HCT116 (cell line): ENCODE data around the gene ZNF469. TPM values are rescaled to one million over a fixed set of nuclear protein-coding genes. Genes with fewer than 3 reads are reported as not detected.

ENCODE experiments used
- ATAC-seq: fragments of 200-7000 bp; cut with Tn5 transposase; 2 replicates; pipeline ENCODE4 v1.9.1; 2020; ENCODE audit warnings: mild to moderate bottlenecking, moderate library complexity
- BruUV-seq: library from RNA; stranded (reverse); fragments of 400-500 nt; replicated peaks from 2 replicates; lab custom pipeline; 2021; lab: Mats Ljungman, UMichigan
- CTCF ChIA-PET: fragments of 300-600 bp; sonication (Branson Sonifier 250); formaldehyde crosslinking; loops from one replicate; lab custom pipeline; 2021; ENCODE audit warnings: antibody characterized with exemption; lab: Charles Lee
- POLR2A ChIA-PET: fragments of 300-600, 350-600 bp; sonication (Branson Sonifier 250); formaldehyde crosslinking; loops from one replicate; lab custom pipeline; 2021; ENCODE audit warnings: antibody characterized with exemption; lab: Charles Lee
- RAD21 ChIA-PET, 2 experiments: fragments of 300-600 bp; sonication (Branson Sonifier 250); formaldehyde crosslinking; loops; one replicate each; lab custom pipeline; 2023; ENCODE audit warnings: low total read pairs in 2 of 2; ENCODE audit not compliant: uncharacterized antibody in 2 of 2, unreplicated experiment in 2 of 2, low non-redundant PET in 1 of 2; lab: Charles Lee
- DNase-seq: peaks from one replicate; pipeline ENCODE4 v3.0.0-alpha.2; 2010; ENCODE audit warnings: low read depth, low spot score
- H2AFZ ChIP-seq: fragments of 200-600 bp; shearing (Covaris generic), sonication (generic); 2 replicates; pipeline ENCODE4 v1.6.1; 2017; ENCODE audit warnings: low read depth, mixed run types, mixed read lengths, antibody characterized with exemption, low read length; ENCODE audit not compliant: poor library complexity, severe bottlenecking
- H3K27ac ChIP-seq: 2 replicates; pipeline ENCODE4 v1.5.1; 2012; ENCODE audit warnings: low read depth, low read length
- H3K27me3 ChIP-seq: fragments of 200-600 bp; sonication (generic); 2 replicates; pipeline ENCODE4 v1.6.1; 2016; ENCODE audit warnings: mixed run types, low read length, mixed read lengths; ENCODE audit not compliant: insufficient read depth
- H3K36me3 ChIP-seq, 2 experiments: fragments of 200-500 bp in 1 of 2; fragments of 200-600 bp in 1 of 2; sonication (Bioruptor generic) in 1 of 2; sonication (generic) in 1 of 2; 2 replicates each; pipeline versions ENCODE4 v1.5.1 to v1.6.1; 2014 to 2016; ENCODE audit warnings: low read length in 2 of 2, inconsistent platforms in 1 of 2, mixed read lengths in 1 of 2, mixed run types in 1 of 2; ENCODE audit not compliant: insufficient read depth in 2 of 2, control insufficient read depth in 1 of 2
- H3K4me1 ChIP-seq, 2 experiments: fragments of 200-600 bp in 1 of 2; sonication (generic) in 1 of 2; 2 replicates each; pipeline versions ENCODE4 v1.5.1 to v1.6.1; 2012 to 2017; ENCODE audit warnings: low read length in 2 of 2, inconsistent platforms in 1 of 2, mild to moderate bottlenecking in 1 of 2, mixed read lengths in 1 of 2, mixed run types in 1 of 2, moderate library complexity in 1 of 2; ENCODE audit not compliant: insufficient read depth in 2 of 2, control insufficient read depth in 1 of 2
- H3K4me2 ChIP-seq: fragments of 200-600 bp; sonication (generic); 2 replicates; pipeline ENCODE4 v1.6.1; 2017; ENCODE audit warnings: mixed run types, low read length, mixed read lengths
- H3K4me3 ChIP-seq, 2 experiments: fragments of 200-600 bp in 1 of 2; sonication (generic) in 1 of 2; replicated peaks in 1 of 2; 2 replicates each; pipeline ENCODE4 v1.5.1; 2011 to 2016; ENCODE audit warnings: low read length in 2 of 2, control low read depth in 1 of 2, low read depth in 1 of 2, mild to moderate bottlenecking in 1 of 2, mixed read lengths in 1 of 2, mixed run types in 1 of 2
- H3K79me2 ChIP-seq: fragments of 200-600 bp; sonication (generic); 2 replicates; pipeline ENCODE4 v1.6.1; 2017; ENCODE audit warnings: mild to moderate bottlenecking, mixed run types, low read length, moderate library complexity, mixed read lengths; ENCODE audit not compliant: insufficient read depth
- H3K9ac ChIP-seq: fragments of 200-600 bp; sonication (generic); 2 replicates; pipeline ENCODE4 v1.6.1; 2016; ENCODE audit warnings: low read length, mixed read lengths
- H3K9me2 ChIP-seq: fragments of 200-600 bp; sonication (generic), shearing (Covaris generic); 2 replicates; pipeline ENCODE4 v1.6.1; 2017; ENCODE audit warnings: mixed run types, mild to moderate bottlenecking, moderate library complexity; ENCODE audit not compliant: insufficient read depth
- H3K9me3 ChIP-seq, 2 experiments: fragments of 200-500 bp in 1 of 2; fragments of 200-600 bp in 1 of 2; sonication (Bioruptor generic) in 1 of 2; sonication (generic) in 1 of 2; 2 replicates each; pipeline ENCODE4 v1.6.1; 2014 to 2017; ENCODE audit warnings: low read length in 2 of 2, mixed read lengths in 2 of 2, inconsistent platforms in 1 of 2, low read depth in 1 of 2, mild to moderate bottlenecking in 1 of 2, mixed run types in 1 of 2, moderate library complexity in 1 of 2; ENCODE audit not compliant: control insufficient read depth in 1 of 2, insufficient read depth in 1 of 2
- H4K20me1 ChIP-seq: fragments of 200-600 bp; sonication (generic), shearing (Covaris generic); 2 replicates; pipeline ENCODE4 v1.6.1; 2017; ENCODE audit warnings: mixed run types, mild to moderate bottlenecking, moderate library complexity; ENCODE audit not compliant: insufficient read depth
- CBX3 ChIP-seq: IDR thresholded peaks from 2 replicates; pipeline ENCODE4 v1.6.1; 2012; ENCODE audit warnings: low read depth
- CEBPB ChIP-seq: IDR thresholded peaks from 2 replicates; pipeline ENCODE4 v1.6.1; 2012; ENCODE audit warnings: low read depth
- EGR1 ChIP-seq: IDR thresholded peaks from 2 replicates; pipeline ENCODE4 v1.6.1; 2012; ENCODE audit warnings: low read depth
- ELF1 ChIP-seq: IDR thresholded peaks from 2 replicates; pipeline ENCODE4 v1.6.1; 2012; ENCODE audit warnings: low read depth, borderline replicate concordance
- FOSL1 ChIP-seq: IDR thresholded peaks from 2 replicates; pipeline ENCODE4 v1.6.1; 2012; ENCODE audit warnings: low read depth
- JUND ChIP-seq: IDR thresholded peaks from 2 replicates; pipeline ENCODE4 v1.6.1; 2012
- POLR2A ChIP-seq: IDR thresholded peaks from 2 replicates; pipeline ENCODE4 v1.7.0; 2011; ENCODE audit warnings: borderline replicate concordance; ENCODE audit not compliant: insufficient read depth, insufficient read length; ENCODE audit errors: extremely low read depth
- RAD21 ChIP-seq: IDR thresholded peaks from 2 replicates; pipeline ENCODE4 v1.6.1; 2012; ENCODE audit warnings: low read depth, mild to moderate bottlenecking
- SP1 ChIP-seq: IDR thresholded peaks from 2 replicates; pipeline ENCODE4 v1.6.1; 2012; ENCODE audit warnings: low read depth
- SRF ChIP-seq: IDR thresholded peaks from 2 replicates; pipeline ENCODE4 v1.6.1; 2012; ENCODE audit warnings: low read depth
- YY1 ChIP-seq: IDR thresholded peaks from 2 replicates; pipeline ENCODE4 v1.6.1; 2011; ENCODE audit warnings: low read length, low read depth, moderate library complexity, mild to moderate bottlenecking; ENCODE audit not compliant: insufficient replicate concordance; ENCODE audit errors: extremely low read depth
- ZBTB33 ChIP-seq: IDR thresholded peaks from 2 replicates; pipeline ENCODE4 v1.6.1; 2011; ENCODE audit warnings: mild to moderate bottlenecking, low read length, moderate library complexity; ENCODE audit not compliant: insufficient replicate concordance; ENCODE audit errors: extremely low read depth
- ZFX ChIP-seq: fragments of 450-650 bp; IDR thresholded peaks from 2 replicates; pipeline ENCODE4 v1.6.1; 2017
- ZNF274 ChIP-seq: fragments of 200-500 bp; sonication (Bioruptor generic); IDR thresholded peaks from 2 replicates; pipeline ENCODE4 v1.6.1; 2014; ENCODE audit warnings: mild to moderate bottlenecking, low read depth, low read length, inconsistent platforms
- intact Hi-C: fragments of 100-400 bp; cut with micrococcal nuclease; formaldehyde crosslinking; loops from 2 replicates; pipeline ENCODE4 v1.10.0; 2022
- total RNA-seq: library from RNA; stranded (reverse); gene quantifications from one replicate; pipeline ENCODE4 v1.2.1, GENCODE V29; 2021; ENCODE audit not compliant: unreplicated experiment
- TF ChIP-seq, protein P1 (sequence below): IDR thresholded peaks from 2 replicates; pipeline ENCODE4 v1.6.1; 2012
- TF ChIP-seq, protein P2 (sequence below): IDR thresholded peaks from 2 replicates; pipeline ENCODE4 v1.6.1; 2012

The ZNF469 gene
- total RNA-seq, 1 experiment from 2014 or later = 5.9 TPM

- intact Hi-C loops = no loop called here
- ChIA-PET POLR2A (no interaction called here), CTCF (no interaction called here), RAD21 (no interaction called here)
- Histone ChIP-seq H3K9ac (no peak overlapping the region), H2AFZ (no peak overlapping the region), H4K20me1 (no peaks in the 10 kb centered on the region), H3K9me3 (no peaks in the 10 kb centered on the region), H3K79me2 (no peaks in the 10 kb centered on the region), H3K4me2 (no peak overlapping the region), H3K27ac (no peak overlapping the region), H3K36me3 (no peaks in the 10 kb centered on the region), H3K4me1 (no peaks in the 10 kb centered on the region), H3K9me2 (no peaks in the 10 kb centered on the region), H3K4me3 (no peak overlapping the region), H3K27me3 (peaks cover 24% of the 10 kb centered on the region; the same call in 1 of the 2 replicates)
- BruUV-seq = no TSS peak
- ATAC-seq = no peak
- no peak for DNase-seq
- no peak for TF ChIP-seq ZNF274
- TF ChIP-seq, protein P1, sequence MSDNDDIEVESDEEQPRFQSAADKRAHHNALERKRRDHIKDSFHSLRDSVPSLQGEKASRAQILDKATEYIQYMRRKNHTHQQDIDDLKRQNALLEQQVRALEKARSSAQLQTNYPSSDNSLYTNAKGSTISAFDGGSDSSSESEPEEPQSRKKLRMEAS = no peak
- TF ChIP-seq FOSL1 = no peak
- no peak for TF ChIP-seq CBX3
- no peak for TF ChIP-seq SRF
- TF ChIP-seq ZFX = no peak
- TF ChIP-seq JUND = no peak
- TF ChIP-seq POLR2A = no peak
- TF ChIP-seq YY1 = no peak
- TF ChIP-seq, protein P2, sequence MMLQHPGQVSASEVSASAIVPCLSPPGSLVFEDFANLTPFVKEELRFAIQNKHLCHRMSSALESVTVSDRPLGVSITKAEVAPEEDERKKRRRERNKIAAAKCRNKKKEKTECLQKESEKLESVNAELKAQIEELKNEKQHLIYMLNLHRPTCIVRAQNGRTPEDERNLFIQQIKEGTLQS = no peak
- TF ChIP-seq ELF1 = no peak
- no peak for TF ChIP-seq RAD21
- no peak for TF ChIP-seq ZBTB33
- TF ChIP-seq SP1 = no peak
- TF ChIP-seq CEBPB = no peak
- TF ChIP-seq EGR1 = no peak
Measured at GRCh38 chr16:88366032-88366703, 16.6 kb upstream of the ZNF469 start.
